Lung (tissue), 12 donors: ENCODE data around the gene CEP41. TPM values are rescaled to one million over a fixed set of nuclear protein-coding genes. Genes with fewer than 3 reads are reported as not detected.

ENCODE experiments used
- ATAC-seq: fragments of 200-7000 bp; cut with Tn5 transposase; one replicate; pipeline ENCODE4 v1.9.1; 2020; ENCODE audit warnings: moderate number of reproducible peaks; ENCODE audit not compliant: insufficient read depth, low FRiP score
- DNase-seq, 3 donors: peaks; one replicate each; pipeline ENCODE4 v3.0.0-alpha.2; 2013 to 2017
- H3K27ac ChIP-seq, 2 donors: one replicate each; pipeline ENCODE4 v1.5.1; 2013; ENCODE audit warnings: mild to moderate bottlenecking in 2 of 2, moderate library complexity in 2 of 2, control low read depth in 1 of 2, inconsistent platforms in 1 of 2, low read depth in 1 of 2, low read length in 1 of 2
- H3K27me3 ChIP-seq, 3 donors: one replicate each; pipeline ENCODE4 v1.5.1; 2013; ENCODE audit warnings: low read length in 2 of 3; ENCODE audit not compliant: control insufficient read depth in 3 of 3, insufficient read depth in 3 of 3
- H3K36me3 ChIP-seq, 4 donors: one replicate each; pipeline ENCODE4 v1.5.1; 2013; ENCODE audit warnings: low read length in 4 of 4, mild to moderate bottlenecking in 1 of 4, moderate library complexity in 1 of 4; ENCODE audit not compliant: control insufficient read depth in 4 of 4, insufficient read depth in 4 of 4
- H3K4me1 ChIP-seq, 5 donors: one replicate each; pipeline ENCODE4 v1.5.1; 2013; ENCODE audit warnings: low read length in 5 of 5, mild to moderate bottlenecking in 2 of 5, moderate library complexity in 1 of 5; ENCODE audit not compliant: control insufficient read depth in 5 of 5, insufficient read depth in 5 of 5
- H3K4me3 ChIP-seq: one replicate; pipeline ENCODE4 v1.5.1; 2013; ENCODE audit warnings: mild to moderate bottlenecking, control low read depth, moderate library complexity
- H3K9ac ChIP-seq, 2 donors: one replicate each; pipeline ENCODE4 v1.5.1; 2013; ENCODE audit warnings: low read length in 2 of 2, control low read depth in 1 of 2; ENCODE audit not compliant: insufficient read depth in 1 of 2
- H3K9me3 ChIP-seq, 4 donors: one replicate each; pipeline ENCODE4 v1.5.1; 2013; ENCODE audit warnings: low read length in 3 of 4, mild to moderate bottlenecking in 1 of 4, moderate library complexity in 1 of 4; ENCODE audit not compliant: control insufficient read depth in 4 of 4, insufficient read depth in 3 of 4
- WGBS, 2 donors: extraction: QIAGEN DNeasy Blood & Tissue Kit; methylation state at CpG; one replicate each; pipeline ENCODE4 v1.1.7; 2013; 5-methylcytosine and 5-hydroxymethylcytosine counted together
- polyA plus RNA-seq, 2 donors: library from polyadenylated mRNA; stranded (reverse); fragments of 200-250 nt; gene quantifications; one replicate each; pipeline ENCODE4 v1.2.1, GENCODE V29; 2013
- total RNA-seq, 2 donors: library from RNA; depleted of rRNA in 1 of 2; stranded (reverse); fragments of >200 nt in 1 of 2; gene quantifications; one replicate each; pipeline ENCODE4 v1.2.1, GENCODE V29; 2014 to 2021
- TF ChIP-seq, protein P1 (sequence below): IDR thresholded peaks from 2 replicates; pipeline ENCODE4 v1.5.1; 2012; ENCODE audit warnings: mild to moderate bottlenecking; ENCODE audit errors: control extremely low read depth, extremely low read depth
- donor health status: control.
- donor health status: control.
- donor health status: Bipolar disorder and iron deficiency.
- donor health status: healthy.
- donor health status: DM: yes; HTN: yes; CAD: no.

The CEP41 gene
- total and polyA plus RNA-seq, 4 donors, result 3.7 to 15.3 (median 11.6) TPM

GRCh38 chr7:130367088-130367755 lies 73.6 kb downstream of the CEP41 start:
- DNase-seq, result no peak
- no peaks in the 10 kb centered on the region for H3K27me3 ChIP-seq
- H3K9ac ChIP-seq, result no peak overlapping the region
- no peak for ATAC-seq
- peaks cover 0 to 44% (median 20%) of the 10 kb centered on the region in 5 donors for H3K4me1 ChIP-seq
- no peaks in the 10 kb centered on the region for H3K36me3 ChIP-seq
- 88 to 94% methylated on average over 13 of the region's 13 CpGs for WGBS, 2 donors
- TF ChIP-seq, protein P1, sequence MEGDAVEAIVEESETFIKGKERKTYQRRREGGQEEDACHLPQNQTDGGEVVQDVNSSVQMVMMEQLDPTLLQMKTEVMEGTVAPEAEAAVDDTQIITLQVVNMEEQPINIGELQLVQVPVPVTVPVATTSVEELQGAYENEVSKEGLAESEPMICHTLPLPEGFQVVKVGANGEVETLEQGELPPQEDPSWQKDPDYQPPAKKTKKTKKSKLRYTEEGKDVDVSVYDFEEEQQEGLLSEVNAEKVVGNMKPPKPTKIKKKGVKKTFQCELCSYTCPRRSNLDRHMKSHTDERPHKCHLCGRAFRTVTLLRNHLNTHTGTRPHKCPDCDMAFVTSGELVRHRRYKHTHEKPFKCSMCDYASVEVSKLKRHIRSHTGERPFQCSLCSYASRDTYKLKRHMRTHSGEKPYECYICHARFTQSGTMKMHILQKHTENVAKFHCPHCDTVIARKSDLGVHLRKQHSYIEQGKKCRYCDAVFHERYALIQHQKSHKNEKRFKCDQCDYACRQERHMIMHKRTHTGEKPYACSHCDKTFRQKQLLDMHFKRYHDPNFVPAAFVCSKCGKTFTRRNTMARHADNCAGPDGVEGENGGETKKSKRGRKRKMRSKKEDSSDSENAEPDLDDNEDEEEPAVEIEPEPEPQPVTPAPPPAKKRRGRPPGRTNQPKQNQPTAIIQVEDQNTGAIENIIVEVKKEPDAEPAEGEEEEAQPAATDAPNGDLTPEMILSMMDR, result no peak
- H3K27ac ChIP-seq, result no peak overlapping the region
- H3K9me3 ChIP-seq, result no peaks in the 10 kb centered on the region
- no peak overlapping the region for H3K4me3 ChIP-seq

DNA sequence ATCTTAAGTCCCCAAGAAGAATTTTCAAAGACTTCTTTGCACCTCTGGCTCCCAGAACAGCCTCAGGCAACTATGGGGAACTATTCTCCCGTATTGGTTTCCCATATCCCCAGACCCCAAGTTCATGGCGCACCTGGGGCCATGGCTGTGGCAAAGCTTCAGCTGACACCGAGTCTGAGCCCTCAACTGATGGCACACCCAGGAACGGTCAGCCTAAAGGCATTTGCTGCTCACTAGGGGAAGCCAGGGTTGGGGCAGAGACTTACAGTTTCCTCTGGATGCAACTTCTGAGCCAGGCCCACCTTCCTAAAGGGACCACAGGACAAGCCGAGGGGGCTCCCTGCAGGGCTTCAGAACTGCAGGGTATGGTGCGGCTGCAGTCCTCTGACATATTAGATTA lies 74.3 kb downstream of the CEP41 start:
- no peak for DNase-seq
- ATAC-seq, result no peak
- Histone ChIP-seq H3K9me3 (no peaks in the 10 kb centered on the region), H3K27me3 (no peaks in the 10 kb centered on the region), H3K4me1 (peaks cover 0 to 37% (median 18%) of the 10 kb centered on the region in 5 donors), H3K36me3 (no peaks in the 10 kb centered on the region), H3K9ac (no peak overlapping the region), H3K4me3 (no peak overlapping the region), H3K27ac (no peak overlapping the region)
- TF ChIP-seq, protein P1, result no peak
- 91 to 93% methylated on average over 6 of the region's 6 CpGs for WGBS, 2 donors

- Histone ChIP-seq H3K27me3 (no peaks in the 10 kb centered on the region), H3K9ac (no peak overlapping the region), H3K4me1 (peaks cover 0 to 29% (median 15%) of the 10 kb centered on the region in 5 donors), H3K4me3 (no peak overlapping the region), H3K36me3 (no peaks in the 10 kb centered on the region), H3K9me3 (peaks cover 0 to under 1% (median 0%) of the 10 kb centered on the region in 4 donors), H3K27ac (no peak overlapping the region)
- DNase-seq (peak in 2 of 3 donors; percentile 37 to 50), ATAC-seq (no peak)
- WGBS, 2 donors, result 83 to 84% methylated on average over 15 of the region's 15 CpGs
- TF ChIP-seq, protein P1, result no peak
Measured at GRCh38 chr7:130365511-130366441, 75.0 kb downstream of the CEP41 start.
